Measurements from ENCODE around the gene ARHGDIA. TPM values are rescaled to one million over a fixed set of nuclear protein-coding genes. Genes with fewer than 3 reads are reported as not detected.
"Not testable (repeated sequence)": the region's sequence is repeated elsewhere in the genome, so short reads cannot be mapped to it uniquely, and the experiment has no call there.

Gene ARHGDIA
- total RNA-seq, 1 experiment from 2014 or later = 247 TPM

- TF ChIP-seq ZMAT4 (CRISPR knock-in tag; IDR thresholded peaks at IDR 0.05) = no peak
These were observed 47.9 kb upstream of the ARHGDIA start (continued) for GRCh38 chr17:81918832-81919545.

- DNase-seq (ENCODE audit: low spot score); H3K27me3 Mint-ChIP-seq (ENCODE audit: low read depth); H3K9me3 Mint-ChIP-seq: not testable (repeated sequence)
- POLR2A ChIA-PET = interaction anchor here (1.2 kb wide), 1 partner anchor 49 kb away, joined by 5 read pairs; no protein-coding TSS in a partner anchor
- Mint-ChIP-seq H3K4me1 (peaks cover 18% of the 10 kb centered on the region), H3K27ac (peak overlapping the region; percentile 93), H3K36me3 (peaks cover 19% of the 10 kb centered on the region), H3K4me3 (peak overlapping the region; percentile 70)
- CTCF ChIA-PET = interaction anchor here (1.3 kb wide), 1 partner anchor 183 kb away, joined by 3 read pairs; no protein-coding TSS in a partner anchor
- peak; percentile 29 for ATAC-seq
These were observed 47.2 kb upstream of the ARHGDIA start for GRCh38 chr17:81918333-81918669.

GRCh38 chr17:81917565-81918332 lies 46.6 kb upstream of the ARHGDIA start, which contains the start of gene SIRT7:
SIRT7 (minus strand) TSS chr17:81918176; CDS start chr17:81918131, 45 bp downstream.
- peaks cover 23% of the 10 kb centered on the region for H3K36me3 Mint-ChIP-seq
- ATAC-seq = peak; percentile 74
- H3K27ac Mint-ChIP-seq = peak within 1 kb of the TSS; percentile 93
- H3K27me3 Mint-ChIP-seq (ENCODE audit: low read depth) = no peaks in the 10 kb centered on the region
- no peaks in the 10 kb centered on the region for H3K9me3 Mint-ChIP-seq
- peak; percentile 75 for DNase-seq (ENCODE audit: low spot score)
- peak within 1 kb of the TSS; percentile 80 for H3K4me3 Mint-ChIP-seq
- POLR2A ChIA-PET = interaction anchor here (1.2 to 1.7 kb wide), 2 partner anchors 10 to 48 kb away, joined by 5 to 11 read pairs; partner anchors contain the start of gene MAFG
- CTCF ChIA-PET = interaction anchor here (0.7 to 1.5 kb wide), 9 partner anchors 10 to 182 kb away, joined by 3 to 6 read pairs (median 4); partner anchors contain the start of genes MAFG and MCRIP1
- peaks cover 14% of the 10 kb centered on the region for H3K4me1 Mint-ChIP-seq
- TF ChIP-seq ZNF416 (CRISPR knock-in tag; IDR thresholded peaks at IDR 0.05) (0 out of 2 replicates have a peak, but pooled peaks have one; percentile 49), SP1 (CRISPR knock-in tag; conservative IDR thresholded peaks at IDR 0.05) (peak; percentile 83), NR3C1 (CRISPR knock-in tag; conservative IDR thresholded peaks at IDR 0.05; ENCODE audit: low read depth) (no peak), JUN (CRISPR knock-in tag; IDR thresholded peaks at IDR 0.05) (0 out of 2 replicates have a peak, but pooled peaks have one; percentile 27), CREM (CRISPR knock-in tag; IDR thresholded peaks at IDR 0.05) (peak; percentile 58; the same call in 1 of the 2 replicates), TP53 (CRISPR knock-in tag; IDR thresholded peaks at IDR 0.05) (0 out of 2 replicates have a peak, but pooled peaks have one; percentile 68), FOXP1 (CRISPR knock-in tag; IDR thresholded peaks at IDR 0.05; ENCODE audit: borderline replicate concordance) (peak; percentile 70), TEAD1 (CRISPR knock-in tag; IDR thresholded peaks at IDR 0.05) (peak; percentile 65; the same call in 1 of the 2 replicates), PRDM15 (CRISPR knock-in tag; IDR thresholded peaks at IDR 0.05) (no peak), NFE2L1 (CRISPR knock-in tag; IDR thresholded peaks at IDR 0.05) (no peak), E2F5 (CRISPR knock-in tag; IDR thresholded peaks at IDR 0.05) (0 out of 2 replicates have a peak, but pooled peaks have one; percentile 64), SMAD3 (CRISPR knock-in tag; IDR thresholded peaks at IDR 0.05; ENCODE audit: borderline replicate concordance) (no peak), PRRX2 (CRISPR knock-in tag; IDR thresholded peaks at IDR 0.05) (0 out of 2 replicates have a peak, but pooled peaks have one; percentile 64), ARID4B (CRISPR knock-in tag; IDR thresholded peaks at IDR 0.05; ENCODE audit: borderline replicate concordance) (0 out of 2 replicates have a peak, but pooled peaks have one; percentile 13), ZNF317 (CRISPR knock-in tag; IDR thresholded peaks at IDR 0.05; ENCODE audit: borderline replicate concordance, low read depth) (0 out of 2 replicates have a peak, but pooled peaks have one; percentile 29), NFATC4 (CRISPR knock-in tag; IDR thresholded peaks at IDR 0.05) (peak; percentile 64; the same call in 1 of the 2 replicates), MYBL2 (CRISPR knock-in tag; IDR thresholded peaks at IDR 0.05) (peak; percentile 40; the same call in 1 of the 2 replicates), FOXK1 (CRISPR knock-in tag; IDR thresholded peaks at IDR 0.05) (0 out of 2 replicates have a peak, but pooled peaks have one; percentile 37)
